Measurements from ENCODE around the gene EYA3. TPM values are rescaled to one million over a fixed set of nuclear protein-coding genes. Genes with fewer than 3 reads are reported as not detected.

The EYA3 gene
- total RNA-seq, 1 experiment from 2014 or later, result 32.7 TPM

- Mint-ChIP-seq H3K27ac (no peak overlapping the region), H3K27me3 (ENCODE audit: low read depth) (no peaks in the 10 kb centered on the region), H3K4me3 (no peak overlapping the region), H3K9me3 (no peaks in the 10 kb centered on the region), H3K36me3 (ENCODE audit: insufficient read depth in 1 of 3, low read depth in 3 of 3) (peaks cover 1 to 11% (median 11%) of the 10 kb centered on the region in 3 experiments; a peak in 3 of 7 replicates), H3K4me1 (no peaks in the 10 kb centered on the region)
- no peak overlapping the region for H2BK120ac ChIP-seq (ENCODE audit: low read depth, low read length, poor library complexity, severe bottlenecking)
- H4K91ac ChIP-seq (ENCODE audit: insufficient read length, low read depth, low read length), result no peak overlapping the region
- no peak overlapping the region for H2BK20ac ChIP-seq (ENCODE audit: low read depth, low read length, poor library complexity, severe bottlenecking)
- no peaks in the 10 kb centered on the region for H3K27me3 ChIP-seq (ENCODE audit: insufficient read depth, low read length)
- no peaks in the 10 kb centered on the region for H3K4me1 ChIP-seq (ENCODE audit: insufficient read depth, low read length)
- H4K8ac ChIP-seq (replicated peaks; ENCODE audit: insufficient read length, low read depth, low read length), result no peak overlapping the region
- TF ChIP-seq CTCF (conservative IDR thresholded peaks at IDR 0.05), result no peak
- H3K56ac ChIP-seq (ENCODE audit: insufficient read length, low read depth, low read length), result no peak overlapping the region
- peaks cover 2% of the 10 kb centered on the region; the same call in 1 of the 2 replicates for H3K79me2 ChIP-seq (ENCODE audit: insufficient read depth, low read length)
- H2BK5ac ChIP-seq (ENCODE audit: insufficient read length, low read length), result no peak overlapping the region
- H3K23me2 ChIP-seq (ENCODE audit: insufficient read length, low read depth, low read length, poor library complexity, severe bottlenecking), result no peaks in the 10 kb centered on the region
- no peak for DNase-seq
- H3K14ac ChIP-seq (ENCODE audit: insufficient read depth, low read length), result no peak overlapping the region
- no peak overlapping the region for H3K23ac ChIP-seq (ENCODE audit: insufficient read length, low read depth, low read length)
- no CpG with 5 or more reads among the region's 8 CpGs for WGBS (ENCODE audit: extremely low coverage, insufficient read length, low lambda C conversion rate)
- no peak overlapping the region for H3K9ac ChIP-seq (ENCODE audit: extremely low read depth, insufficient read length, low read length)
- no peak overlapping the region for H2AK5ac ChIP-seq (ENCODE audit: insufficient read length, low read length)
- H2AFZ ChIP-seq (ENCODE audit: low read length), result no peak overlapping the region
- no peak overlapping the region for H3K27ac ChIP-seq (ENCODE audit: insufficient read length, low read depth, low read length)
- no peak overlapping the region for H4K5ac ChIP-seq (ENCODE audit: insufficient read length, low read depth, low read length)
- H3K4ac ChIP-seq (ENCODE audit: low read depth, low read length), result no peak overlapping the region
- no peaks in the 10 kb centered on the region for H3K79me1 ChIP-seq (ENCODE audit: insufficient read depth, low read depth, low read length, poor library complexity, severe bottlenecking)
- no peak overlapping the region for H3K18ac ChIP-seq (ENCODE audit: insufficient read length, low read depth, low read length)
- H2BK15ac ChIP-seq (ENCODE audit: low read depth, low read length), result no peak overlapping the region
- no peak overlapping the region for H3K4me2 ChIP-seq (ENCODE audit: insufficient read depth, insufficient read length, low read length)
- no peaks in the 10 kb centered on the region for H4K20me1 ChIP-seq (ENCODE audit: control insufficient read depth, insufficient read depth, insufficient read length)
- H3T11ph ChIP-seq (ENCODE audit: low read length), result no peak overlapping the region
- H2BK12ac ChIP-seq (ENCODE audit: insufficient read length, low read depth, low read length), result no peak overlapping the region
- no peaks in the 10 kb centered on the region for H3K9me3 ChIP-seq (ENCODE audit: control insufficient read depth, low read depth, low read length)
These were observed 9.5 kb downstream of the EYA3 start for GRCh38 chr1:28078680-28079626.

Measured in H9 (cell line).